SJCRH30 (cell line): ENCODE data around the gene CBX2. TPM values are rescaled to one million over a fixed set of nuclear protein-coding genes. Genes with fewer than 3 reads are reported as not detected.
A peak's percentile ranks its signal among the peaks of the same experiment; 100 is the strongest.

Source experiments
- DNase-seq, 2 experiments: peaks; one replicate each; pipeline ENCODE4 v3.0.0-alpha.2; 2015 to 2020
- H3K27ac ChIP-seq: fragments of 250-450 bp; sonication (Bioruptor Pico); 2 replicates; pipeline ENCODE4 v1.5.1; 2020; ENCODE audit warnings: mild to moderate bottlenecking, moderate library complexity
- H3K27me3 ChIP-seq: fragments of 250-450 bp; sonication (Bioruptor Pico); 2 replicates; pipeline ENCODE4 v1.5.1; 2020; ENCODE audit warnings: mild to moderate bottlenecking, moderate library complexity
- H3K36me3 ChIP-seq: fragments of 250-450 bp; sonication (Bioruptor Pico); 2 replicates; pipeline ENCODE4 v1.5.1; 2020; ENCODE audit warnings: mild to moderate bottlenecking, moderate library complexity
- H3K4me1 ChIP-seq: fragments of 250-450 bp; sonication (Bioruptor Pico); 2 replicates; pipeline ENCODE4 v1.5.1; 2020; ENCODE audit warnings: mild to moderate bottlenecking, moderate library complexity
- H3K4me3 ChIP-seq: fragments of 250-450 bp; sonication (Bioruptor Pico); 2 replicates; pipeline ENCODE4 v1.5.1; 2020; ENCODE audit warnings: mild to moderate bottlenecking, moderate library complexity
- H3K9me3 ChIP-seq: fragments of 250-450 bp; sonication (Bioruptor Pico); replicated peaks from 2 replicates; pipeline ENCODE4 v1.5.1; 2020; ENCODE audit warnings: mild to moderate bottlenecking, moderate library complexity
- total RNA-seq: library from RNA; depleted of rRNA; stranded (reverse); fragments of >200 nt; shearing (Covaris generic); gene quantifications from 2 replicates; pipeline ENCODE4 v1.2.3, GENCODE V29; 2014

The CBX2 gene
- total RNA-seq, 1 experiment from 2014 or later: 90.0 TPM

DNA sequence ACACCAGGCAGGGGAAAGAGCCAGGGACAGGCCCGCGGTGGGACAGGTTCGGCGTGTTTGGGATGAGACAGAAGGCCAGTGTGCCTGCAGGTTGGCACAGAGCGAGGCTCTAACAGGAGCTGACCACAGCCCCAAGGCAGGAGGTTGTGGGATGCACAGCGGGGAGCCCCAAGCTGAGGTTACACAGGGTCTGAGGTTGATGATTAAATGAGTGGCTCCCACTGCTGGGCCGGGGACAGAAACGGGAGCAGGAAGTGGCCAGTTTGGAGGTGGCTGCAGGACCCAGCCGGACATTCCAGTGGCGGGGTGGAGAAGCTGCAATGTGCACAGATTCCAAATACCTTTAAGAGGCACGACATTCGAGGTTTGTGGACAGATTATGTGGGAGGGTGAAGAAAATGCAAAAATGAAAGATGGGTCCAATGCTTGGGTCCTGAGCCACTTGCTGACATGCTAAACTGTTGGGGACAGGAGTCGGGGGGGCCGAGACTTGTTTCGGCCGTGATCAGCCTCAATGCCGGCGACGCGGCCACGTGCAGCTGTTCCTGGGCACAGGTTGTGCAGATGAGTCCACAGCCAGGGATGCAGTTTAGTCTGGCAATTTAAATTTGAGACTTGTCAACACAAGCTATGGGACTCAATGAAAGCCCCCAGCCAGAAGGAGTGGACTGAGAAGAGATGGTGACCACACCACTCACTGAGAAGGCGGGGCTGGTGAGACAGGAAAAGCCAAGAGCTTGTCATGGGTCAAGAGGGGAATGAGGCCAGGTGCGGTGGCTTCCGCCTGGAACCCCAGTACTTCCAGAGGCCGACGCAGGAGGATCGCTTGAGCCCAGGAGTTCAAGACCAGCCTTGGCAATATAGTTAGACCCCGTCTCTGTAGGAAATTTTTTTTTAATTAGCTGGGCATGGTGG, 38.5 kb upstream of the CBX2 start:
- no peaks in the 10 kb centered on the region for H3K36me3 ChIP-seq
- no peak overlapping the region for H3K27ac ChIP-seq
- peaks cover 38% of the 10 kb centered on the region for H3K27me3 ChIP-seq
- peaks cover 11% of the 10 kb centered on the region; the same call in 1 of the 2 replicates for H3K4me1 ChIP-seq
- DNase-seq: peak; percentile 66 to 72
- no peak overlapping the region for H3K4me3 ChIP-seq
- no peaks in the 10 kb centered on the region for H3K9me3 ChIP-seq

DNA sequence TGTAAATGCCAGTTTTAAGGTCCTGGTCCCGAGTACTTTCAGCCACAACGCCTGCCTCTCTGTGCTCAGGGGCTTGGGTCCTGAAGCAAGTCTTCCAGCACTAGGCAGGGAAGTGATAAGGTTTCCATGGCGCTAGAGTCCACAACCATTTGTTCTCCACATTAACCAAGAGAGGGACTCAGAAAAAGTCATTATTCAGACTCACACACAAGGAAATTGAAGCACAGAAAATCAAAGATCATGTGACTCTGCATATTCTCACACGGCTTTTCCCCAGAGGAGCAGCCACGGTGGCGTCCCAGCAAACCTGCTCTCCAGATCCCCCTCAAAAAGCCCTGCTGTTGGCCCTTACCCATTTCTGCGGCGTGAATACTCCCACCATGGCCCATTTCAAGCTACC, 37.5 kb upstream of the CBX2 start:
- Histone ChIP-seq H3K9me3 (no peaks in the 10 kb centered on the region), H3K27me3 (peaks cover 44% of the 10 kb centered on the region), H3K27ac (no peak overlapping the region), H3K4me1 (peaks cover 11% of the 10 kb centered on the region; the same call in 1 of the 2 replicates), H3K4me3 (no peak overlapping the region), H3K36me3 (no peaks in the 10 kb centered on the region)
- DNase-seq: no peak

DNA sequence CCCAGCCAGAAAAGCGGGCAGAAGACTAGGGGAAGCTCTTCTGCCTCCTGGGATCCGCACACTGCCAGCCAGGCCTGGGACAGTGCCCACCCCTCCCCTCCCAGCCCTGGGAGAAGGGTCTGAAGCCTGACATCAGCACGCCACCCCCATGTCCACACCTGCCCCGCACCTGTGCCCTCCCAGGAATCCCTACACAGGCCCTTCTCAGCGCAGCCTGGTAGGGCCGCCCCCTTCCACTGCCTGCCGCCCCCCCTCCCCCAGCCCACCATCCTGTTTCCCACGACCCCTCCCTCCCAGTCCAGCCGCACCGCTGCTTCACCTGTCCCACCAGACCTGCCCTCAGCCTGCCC, 36.6 kb upstream of the CBX2 start:
- DNase-seq: no peak
- Histone ChIP-seq H3K36me3 (no peaks in the 10 kb centered on the region), H3K9me3 (no peaks in the 10 kb centered on the region), H3K4me1 (peaks cover 11% of the 10 kb centered on the region; the same call in 1 of the 2 replicates), H3K4me3 (no peak overlapping the region), H3K27me3 (peaks cover 48% of the 10 kb centered on the region), H3K27ac (no peak overlapping the region)

DNA sequence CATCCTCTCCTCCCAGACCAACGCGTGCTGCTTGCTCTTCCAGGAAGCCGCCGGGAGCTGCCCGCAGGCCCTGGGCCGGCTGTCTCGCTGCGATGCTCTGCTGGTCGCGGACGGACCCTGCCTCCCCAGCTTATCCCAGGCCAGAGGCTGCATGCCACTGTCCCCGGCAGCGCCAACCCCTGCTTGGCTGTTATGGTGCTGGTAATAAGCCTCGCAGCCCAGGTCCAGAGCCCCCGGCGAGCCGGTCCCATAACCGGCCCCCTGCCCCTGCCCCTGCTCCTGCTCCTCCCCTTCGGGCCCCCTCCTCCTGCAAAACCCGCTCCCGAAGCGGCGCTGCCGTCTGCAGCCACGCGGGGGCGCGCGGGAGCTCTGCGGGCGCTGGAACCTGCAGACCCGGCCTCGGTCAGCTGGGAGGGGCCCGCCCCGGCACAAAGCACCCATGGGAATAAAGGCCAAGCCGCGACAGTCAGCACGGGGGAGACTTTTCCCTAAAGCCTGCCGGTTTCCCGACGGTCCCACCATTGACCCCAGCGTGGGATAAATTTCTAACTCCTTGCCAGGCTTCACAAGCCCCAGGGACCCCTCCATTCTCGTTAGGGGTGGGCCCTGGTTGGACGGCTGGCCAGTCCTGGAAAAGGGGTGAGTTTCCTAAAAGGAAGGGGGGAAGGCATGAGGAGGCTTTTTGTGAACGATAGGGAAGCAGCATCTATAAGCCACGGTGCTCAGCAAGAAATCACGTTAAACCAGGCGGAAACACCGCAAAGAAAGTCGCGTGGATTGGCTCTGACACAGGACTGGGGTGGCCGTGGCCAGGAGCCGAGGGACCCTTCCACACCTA, 36.0 kb upstream of the CBX2 start:
- Histone ChIP-seq H3K9me3 (no peaks in the 10 kb centered on the region), H3K4me1 (peaks cover 11% of the 10 kb centered on the region; the same call in 1 of the 2 replicates), H3K36me3 (no peaks in the 10 kb centered on the region), H3K4me3 (no peak overlapping the region), H3K27ac (no peak overlapping the region), H3K27me3 (peaks cover 47% of the 10 kb centered on the region)
- peak; percentile 78 to 88 for DNase-seq

DNA sequence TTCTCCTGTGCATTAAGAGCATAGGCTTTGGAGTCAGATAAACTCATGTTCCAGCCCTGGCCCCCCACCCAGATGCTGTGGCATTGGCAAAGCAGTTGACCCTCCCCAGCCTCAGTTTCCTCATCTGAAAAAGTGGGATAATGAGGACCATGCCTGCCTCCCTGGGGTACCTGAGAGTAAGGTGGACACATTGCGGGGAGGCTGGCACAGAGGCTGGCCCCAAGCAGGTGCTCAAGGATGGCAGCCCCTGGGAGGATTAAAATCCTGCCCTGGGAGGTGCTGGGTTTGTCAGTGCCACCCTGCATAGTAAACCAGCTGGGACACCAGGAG, 35.4 kb upstream of the CBX2 start:
- H3K4me3 ChIP-seq: no peak overlapping the region
- H3K4me1 ChIP-seq: peaks cover 11% of the 10 kb centered on the region; the same call in 1 of the 2 replicates
- H3K9me3 ChIP-seq: no peaks in the 10 kb centered on the region
- no peaks in the 10 kb centered on the region for H3K36me3 ChIP-seq
- DNase-seq: no peak
- H3K27ac ChIP-seq: no peak overlapping the region
- H3K27me3 ChIP-seq: peaks cover 47% of the 10 kb centered on the region

DNA sequence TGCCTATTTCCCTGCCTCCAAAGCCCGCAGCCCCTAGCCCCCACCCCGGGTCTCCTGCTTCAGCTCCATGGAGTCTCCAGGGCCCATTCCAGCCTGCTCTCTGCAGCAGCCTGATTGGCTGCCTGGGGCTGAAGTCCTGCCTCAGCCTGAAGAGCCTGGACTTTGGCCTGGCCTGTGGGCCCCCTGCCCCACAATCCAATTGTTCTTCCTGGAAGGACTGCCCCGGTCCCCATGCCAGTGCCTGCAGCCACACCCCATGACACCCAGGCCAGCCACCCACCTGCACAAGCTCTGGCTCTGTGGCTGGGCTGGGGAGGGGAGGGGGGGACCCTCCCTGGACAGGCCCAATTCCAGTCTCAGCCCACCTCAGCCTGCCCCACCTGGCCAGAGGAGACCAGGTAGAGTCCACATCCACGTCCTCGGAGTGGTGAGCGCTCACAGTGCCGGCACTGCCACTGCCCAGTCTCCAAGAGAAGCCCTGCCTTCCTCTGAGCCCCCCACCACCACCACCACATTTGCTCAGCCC, 34.9 kb upstream of the CBX2 start:
- H3K27me3 ChIP-seq: peaks cover 42% of the 10 kb centered on the region
- H3K36me3 ChIP-seq: no peaks in the 10 kb centered on the region
- H3K4me1 ChIP-seq: peaks cover 11% of the 10 kb centered on the region; the same call in 1 of the 2 replicates
- H3K27ac ChIP-seq: no peak overlapping the region
- DNase-seq: no peak
- no peaks in the 10 kb centered on the region for H3K9me3 ChIP-seq
- no peak overlapping the region for H3K4me3 ChIP-seq

DNA sequence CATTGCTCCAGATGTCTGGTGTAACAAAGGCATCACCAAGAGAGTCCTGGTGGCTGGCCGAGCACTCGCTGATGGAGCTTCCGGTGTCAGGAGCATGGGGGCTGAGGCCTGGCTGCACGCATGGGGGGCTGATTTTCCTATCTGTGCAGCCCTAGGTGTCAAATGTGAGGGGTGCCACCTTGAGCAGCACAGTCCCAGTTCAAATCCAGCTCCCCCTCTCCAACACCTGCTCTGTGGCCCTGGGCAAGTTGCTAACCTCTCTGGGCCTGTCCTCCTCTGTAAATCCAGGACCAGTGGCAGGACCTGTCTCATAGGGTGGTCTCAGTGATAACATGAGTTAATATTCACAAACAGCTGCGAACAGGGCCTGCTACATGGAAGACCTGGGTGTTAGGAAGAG, 34.3 kb upstream of the CBX2 start:
- DNase-seq: peak in 1 of 2 experiments; percentile 33
- H3K4me3 ChIP-seq: no peak overlapping the region
- H3K4me1 ChIP-seq: peaks cover 11% of the 10 kb centered on the region; the same call in 1 of the 2 replicates
- H3K9me3 ChIP-seq: no peaks in the 10 kb centered on the region
- peaks cover 41% of the 10 kb centered on the region for H3K27me3 ChIP-seq
- H3K27ac ChIP-seq: no peak overlapping the region
- no peaks in the 10 kb centered on the region for H3K36me3 ChIP-seq

DNA sequence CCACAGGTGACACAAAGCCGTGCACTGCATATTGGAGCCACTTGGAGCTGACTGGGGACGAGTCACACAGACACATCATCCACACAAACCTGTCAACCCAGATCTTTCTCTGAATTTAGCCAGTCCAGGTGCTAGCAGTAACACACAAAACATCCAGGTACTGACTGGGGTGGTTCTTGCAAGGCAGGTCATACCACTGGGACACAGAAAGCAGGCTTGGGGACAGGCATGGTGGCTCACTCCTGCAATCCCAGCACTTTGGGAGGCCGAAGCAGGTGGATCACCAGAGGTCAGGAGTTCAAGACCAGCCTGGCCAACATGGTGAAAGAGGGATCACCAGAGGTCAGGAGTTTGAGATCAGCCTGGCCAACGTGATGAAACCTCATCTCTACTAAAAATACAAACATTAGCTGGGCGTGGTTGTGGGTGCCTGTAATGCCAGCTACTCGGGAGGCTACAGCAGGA, 32.3 kb upstream of the CBX2 start:
- Histone ChIP-seq H3K9me3 (no peaks in the 10 kb centered on the region), H3K27me3 (peaks cover 30% of the 10 kb centered on the region), H3K36me3 (no peaks in the 10 kb centered on the region), H3K4me3 (no peak overlapping the region), H3K4me1 (no peaks in the 10 kb centered on the region; the same call in 1 of the 2 replicates), H3K27ac (no peak overlapping the region)
- DNase-seq: no peak

DNA sequence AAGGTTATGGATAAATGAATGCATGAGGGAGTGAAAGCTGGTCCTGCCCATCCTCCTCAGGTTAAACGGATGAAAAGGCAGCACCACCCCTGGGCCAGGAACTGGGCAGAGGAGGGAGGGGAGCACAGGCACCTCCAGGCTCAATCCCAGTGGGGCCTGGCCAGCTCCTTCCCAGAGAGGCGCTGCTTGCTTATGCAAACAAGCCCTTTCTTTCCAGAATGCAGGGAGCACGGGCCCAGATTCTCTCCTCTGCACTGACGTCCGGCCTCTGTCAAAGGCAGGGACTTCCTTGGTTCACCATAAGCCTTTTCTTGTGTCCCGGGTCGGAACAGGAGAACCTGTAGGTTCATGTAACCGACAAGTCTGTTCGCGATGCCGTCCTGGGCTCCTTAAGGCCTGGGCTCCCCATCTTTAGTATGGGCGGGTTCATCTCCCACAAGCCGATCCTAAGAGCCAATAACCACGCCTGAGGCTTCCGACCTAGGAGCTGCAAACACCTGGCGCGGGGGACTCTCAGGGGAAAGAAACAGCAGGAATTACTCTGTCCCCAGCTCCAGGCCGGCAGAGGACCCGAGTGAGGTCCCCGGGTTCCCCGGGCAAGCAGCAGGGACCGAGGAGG, 30.9 kb upstream of the CBX2 start:
- H3K4me1 ChIP-seq: no peaks in the 10 kb centered on the region
- H3K36me3 ChIP-seq: no peaks in the 10 kb centered on the region
- H3K27me3 ChIP-seq: peaks cover 31% of the 10 kb centered on the region
- H3K27ac ChIP-seq: no peak overlapping the region
- H3K4me3 ChIP-seq: no peak overlapping the region
- no peaks in the 10 kb centered on the region for H3K9me3 ChIP-seq
- DNase-seq: no peak

DNA sequence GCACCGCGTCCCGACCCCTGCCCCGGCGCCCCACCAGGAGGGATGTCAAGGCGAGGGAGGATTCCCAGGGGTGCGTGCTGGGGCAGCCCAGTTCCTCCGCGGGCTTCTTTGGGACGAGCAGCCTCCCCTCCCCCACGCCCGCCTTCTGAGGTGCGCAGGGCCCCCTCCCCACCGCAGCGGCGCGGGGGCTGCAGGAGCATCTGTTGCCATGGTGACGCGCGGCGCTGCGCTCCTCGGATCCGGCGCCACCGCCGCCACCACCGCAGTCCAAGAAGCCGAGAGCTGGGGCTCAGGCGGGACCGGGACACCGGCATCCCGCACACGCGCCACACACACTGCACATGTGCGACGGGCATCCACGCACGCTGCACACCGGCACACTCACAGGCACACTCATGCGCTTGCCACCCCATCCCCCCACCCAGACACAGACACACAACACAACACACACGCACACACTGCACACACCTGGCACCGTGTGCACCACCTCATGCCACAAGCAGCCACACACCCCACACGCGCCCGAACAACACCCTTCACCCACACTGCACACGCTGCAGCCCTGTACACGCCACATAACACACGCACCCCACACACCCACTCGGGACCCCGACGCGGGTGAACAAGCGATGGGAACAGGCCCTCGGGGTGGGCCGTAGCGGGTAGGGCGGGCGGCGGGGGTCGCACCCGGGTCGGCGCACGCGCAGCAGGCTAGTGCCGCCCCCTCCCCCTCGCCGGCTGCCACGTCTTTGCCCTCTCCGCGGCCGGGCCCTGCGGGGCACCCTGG, 30.2 kb upstream of the CBX2 start:
- H3K27me3 ChIP-seq: peaks cover 31% of the 10 kb centered on the region
- H3K4me3 ChIP-seq: no peak overlapping the region
- no peak for DNase-seq
- no peaks in the 10 kb centered on the region for H3K9me3 ChIP-seq
- no peaks in the 10 kb centered on the region for H3K36me3 ChIP-seq
- no peak overlapping the region for H3K27ac ChIP-seq
- no peaks in the 10 kb centered on the region for H3K4me1 ChIP-seq

DNA sequence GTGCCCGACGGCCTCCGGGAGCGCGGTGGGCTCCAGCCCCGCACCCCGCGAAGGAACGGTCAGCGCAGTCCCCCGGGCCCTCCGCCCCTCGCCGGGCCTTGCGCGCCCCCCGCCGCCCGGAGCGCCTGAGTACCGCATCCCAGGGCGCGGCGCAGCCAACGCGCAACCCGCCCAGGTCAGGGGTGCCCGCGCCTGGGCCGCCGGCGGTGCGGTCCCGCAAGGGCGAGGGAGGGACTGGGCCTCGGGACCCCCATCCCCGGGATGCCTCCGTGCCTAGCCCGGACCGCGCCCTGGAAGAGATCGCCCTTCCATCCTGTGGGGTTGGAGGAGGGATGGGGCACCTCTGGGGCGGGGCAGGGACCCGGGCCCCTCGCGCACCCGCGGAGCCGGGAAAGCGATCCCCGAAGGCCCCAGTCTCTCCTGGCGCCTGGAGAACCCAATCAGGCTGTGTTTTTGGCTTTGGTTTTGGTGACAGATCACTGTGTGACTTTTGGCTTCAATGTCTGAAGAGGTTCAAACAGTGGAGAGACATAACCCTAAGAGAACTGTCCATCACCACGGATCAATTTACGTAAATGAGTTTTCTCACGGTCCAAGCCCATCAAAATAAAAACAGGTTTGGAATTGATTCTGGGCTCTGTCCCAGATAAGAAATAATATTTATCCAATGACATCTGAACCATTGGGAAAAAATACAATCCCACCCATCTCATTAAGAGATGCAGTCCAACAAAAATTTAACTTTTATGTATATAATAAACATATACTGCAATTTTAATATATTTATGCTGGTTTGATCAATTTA, 29.5 kb upstream of the CBX2 start:
- Histone ChIP-seq H3K9me3 (no peaks in the 10 kb centered on the region), H3K36me3 (no peaks in the 10 kb centered on the region), H3K4me1 (no peaks in the 10 kb centered on the region), H3K27ac (no peak overlapping the region), H3K27me3 (peaks cover 31% of the 10 kb centered on the region), H3K4me3 (no peak overlapping the region)
- DNase-seq: no peak

DNA sequence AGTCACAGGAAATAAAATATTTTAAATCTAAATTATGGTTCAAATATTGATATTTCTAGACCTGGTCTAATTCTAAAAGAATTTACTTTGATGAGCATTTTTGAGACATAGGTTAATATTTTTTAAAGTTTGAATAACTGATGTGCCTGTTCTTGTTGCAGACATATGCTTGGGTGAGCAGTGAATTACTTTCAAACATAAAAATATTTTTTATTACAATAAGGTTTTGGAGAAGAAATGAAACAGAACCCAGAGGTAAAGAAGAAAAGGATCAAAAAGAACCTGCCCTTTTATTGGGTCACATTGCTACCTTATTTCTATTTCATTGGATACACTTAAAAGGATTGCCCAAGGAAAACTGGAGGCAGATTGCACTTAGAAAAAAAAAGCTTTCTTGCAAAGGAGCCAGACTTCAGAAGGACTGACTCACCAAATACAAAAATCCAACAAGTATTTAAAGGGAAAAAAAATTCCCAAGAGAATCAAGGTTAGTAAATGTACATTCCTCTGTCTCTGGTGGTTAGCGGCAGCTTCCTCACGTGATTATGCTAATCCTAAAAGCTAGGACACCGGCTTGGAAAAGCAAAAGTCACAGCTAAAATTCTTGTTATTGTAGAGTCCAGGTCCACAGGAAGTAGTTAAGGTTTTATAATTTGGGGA, 28.7 kb upstream of the CBX2 start:
- no peaks in the 10 kb centered on the region for H3K4me1 ChIP-seq
- no peak overlapping the region for H3K27ac ChIP-seq
- no peak for DNase-seq
- H3K27me3 ChIP-seq: peaks cover 28% of the 10 kb centered on the region
- no peaks in the 10 kb centered on the region for H3K9me3 ChIP-seq
- no peaks in the 10 kb centered on the region for H3K36me3 ChIP-seq
- no peak overlapping the region for H3K4me3 ChIP-seq

DNA sequence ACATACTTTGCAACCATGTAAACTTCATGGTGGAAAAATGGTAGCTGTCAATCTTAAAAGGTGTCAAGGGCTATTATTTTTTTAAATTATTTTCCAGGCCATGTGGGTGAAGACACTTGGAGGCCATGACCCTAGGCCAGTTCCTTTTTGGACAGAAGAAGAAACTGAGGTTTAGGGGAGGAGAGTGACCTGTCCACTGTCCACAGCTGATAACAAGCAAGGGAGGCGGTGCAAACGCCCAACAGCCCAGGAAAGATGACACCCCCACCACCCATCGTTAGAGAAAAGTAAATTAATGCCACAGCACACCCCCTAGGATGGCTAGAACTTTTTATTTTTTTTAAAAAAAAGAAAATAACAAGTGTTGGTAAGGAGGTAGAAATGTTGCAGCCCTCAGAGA, 28.0 kb upstream of the CBX2 start:
- Histone ChIP-seq H3K36me3 (no peaks in the 10 kb centered on the region), H3K27me3 (peaks cover 27% of the 10 kb centered on the region), H3K4me3 (no peak overlapping the region), H3K4me1 (no peaks in the 10 kb centered on the region), H3K9me3 (no peaks in the 10 kb centered on the region), H3K27ac (no peak overlapping the region)
- no peak for DNase-seq
